Lung (tissue), 12 donors: ENCODE measurements around the gene FLRT1. TPM values are rescaled to one million over a fixed set of nuclear protein-coding genes. Genes with fewer than 3 reads are reported as not detected.

Experiments
- ATAC-seq: fragments of 200-7000 bp; cut with Tn5 transposase; one replicate; pipeline ENCODE4 v1.9.1; 2020; ENCODE audit warnings: moderate number of reproducible peaks; ENCODE audit not compliant: insufficient read depth, low FRiP score
- DNase-seq, 3 donors: peaks; one replicate each; pipeline ENCODE4 v3.0.0-alpha.2; 2013 to 2017
- H3K27ac ChIP-seq, 2 donors: one replicate each; pipeline ENCODE4 v1.5.1; 2013; ENCODE audit warnings: mild to moderate bottlenecking in 2 of 2, moderate library complexity in 2 of 2, control low read depth in 1 of 2, inconsistent platforms in 1 of 2, low read depth in 1 of 2, low read length in 1 of 2
- H3K27me3 ChIP-seq, 3 donors: one replicate each; pipeline ENCODE4 v1.5.1; 2013; ENCODE audit warnings: low read length in 2 of 3; ENCODE audit not compliant: control insufficient read depth in 3 of 3, insufficient read depth in 3 of 3
- H3K36me3 ChIP-seq, 4 donors: one replicate each; pipeline ENCODE4 v1.5.1; 2013; ENCODE audit warnings: low read length in 4 of 4, mild to moderate bottlenecking in 1 of 4, moderate library complexity in 1 of 4; ENCODE audit not compliant: control insufficient read depth in 4 of 4, insufficient read depth in 4 of 4
- H3K4me1 ChIP-seq, 5 donors: one replicate each; pipeline ENCODE4 v1.5.1; 2013; ENCODE audit warnings: low read length in 5 of 5, mild to moderate bottlenecking in 2 of 5, moderate library complexity in 1 of 5; ENCODE audit not compliant: control insufficient read depth in 5 of 5, insufficient read depth in 5 of 5
- H3K4me3 ChIP-seq: one replicate; pipeline ENCODE4 v1.5.1; 2013; ENCODE audit warnings: mild to moderate bottlenecking, control low read depth, moderate library complexity
- H3K9ac ChIP-seq, 2 donors: one replicate each; pipeline ENCODE4 v1.5.1; 2013; ENCODE audit warnings: low read length in 2 of 2, control low read depth in 1 of 2; ENCODE audit not compliant: insufficient read depth in 1 of 2
- H3K9me3 ChIP-seq, 4 donors: one replicate each; pipeline ENCODE4 v1.5.1; 2013; ENCODE audit warnings: low read length in 3 of 4, mild to moderate bottlenecking in 1 of 4, moderate library complexity in 1 of 4; ENCODE audit not compliant: control insufficient read depth in 4 of 4, insufficient read depth in 3 of 4
- CTCF ChIP-seq: IDR thresholded peaks from 2 replicates; pipeline ENCODE4 v1.5.1; 2012; ENCODE audit warnings: mild to moderate bottlenecking; ENCODE audit errors: control extremely low read depth, extremely low read depth
- WGBS, 2 donors: extraction: QIAGEN DNeasy Blood & Tissue Kit; methylation state at CpG; one replicate each; pipeline ENCODE4 v1.1.7; 2013; 5-methylcytosine and 5-hydroxymethylcytosine counted together
- polyA plus RNA-seq, 2 donors: library from polyadenylated mRNA; stranded (reverse); fragments of 200-250 nt; gene quantifications; one replicate each; pipeline ENCODE4 v1.2.1, GENCODE V29; 2013
- total RNA-seq, 2 donors: library from RNA; depleted of rRNA in 1 of 2; stranded (reverse); fragments of >200 nt in 1 of 2; gene quantifications; one replicate each; pipeline ENCODE4 v1.2.1, GENCODE V29; 2014 to 2021
- donor health status: control.
- donor health status: control.
- donor health status: Bipolar disorder and iron deficiency.
- donor health status: healthy.
- donor health status: DM: yes; HTN: yes; CAD: no.

The FLRT1 gene
- total and polyA plus RNA-seq, 4 donors, result 0.02 to 0.34 (median 0.12) TPM

- no peak overlapping the region for H3K9ac ChIP-seq
- H3K27me3 ChIP-seq, result no peaks in the 10 kb centered on the region
- H3K4me1 ChIP-seq, result peaks cover 0 to 14% (median 0%) of the 10 kb centered on the region in 5 donors
- H3K9me3 ChIP-seq, result no peaks in the 10 kb centered on the region
- DNase-seq (no peak), ATAC-seq (no peak)
- no peak overlapping the region for H3K4me3 ChIP-seq
- TF ChIP-seq CTCF, result no peak
- no peaks in the 10 kb centered on the region for H3K36me3 ChIP-seq
- H3K27ac ChIP-seq, result no peak overlapping the region
- WGBS, 2 donors, result 84 to 88% methylated on average over 14 of the region's 14 CpGs
These were observed 13.5 kb upstream of the FLRT1 start for GRCh38 chr11:64022125-64022784.

GRCh38 chr11:64023712-64024710, 11.7 kb upstream of the FLRT1 start:
- no peak for ATAC-seq
- H3K9ac ChIP-seq, result no peak overlapping the region
- H3K36me3 ChIP-seq, result no peaks in the 10 kb centered on the region
- H3K4me3 ChIP-seq, result no peak overlapping the region
- H3K27me3 ChIP-seq, result no peaks in the 10 kb centered on the region
- no peak for TF ChIP-seq CTCF
- WGBS, 2 donors, result 89% methylated on average over 20 of the region's 20 CpGs
- H3K27ac ChIP-seq, result no peak overlapping the region
- no peak for DNase-seq
- no peaks in the 10 kb centered on the region for H3K9me3 ChIP-seq
- H3K4me1 ChIP-seq, result peaks cover 0 to 12% (median 5%) of the 10 kb centered on the region in 5 donors

GRCh38 chr11:64025205-64025604, 10.5 kb upstream of the FLRT1 start:
- H3K9ac ChIP-seq, result no peak overlapping the region
- no peaks in the 10 kb centered on the region for H3K9me3 ChIP-seq
- H3K4me3 ChIP-seq, result no peak overlapping the region
- ATAC-seq (no peak), DNase-seq (no peak)
- H3K27ac ChIP-seq, result no peak overlapping the region
- 85 to 91% methylated on average over 4 of the region's 4 CpGs for WGBS, 2 donors
- TF ChIP-seq CTCF, result no peak
- no peaks in the 10 kb centered on the region for H3K36me3 ChIP-seq
- H3K27me3 ChIP-seq, result no peaks in the 10 kb centered on the region
- H3K4me1 ChIP-seq, result peaks cover 0 to 12% (median 5%) of the 10 kb centered on the region in 5 donors
